ENCODE results near the gene AHCYL1.

Gene AHCYL1

DNA sequence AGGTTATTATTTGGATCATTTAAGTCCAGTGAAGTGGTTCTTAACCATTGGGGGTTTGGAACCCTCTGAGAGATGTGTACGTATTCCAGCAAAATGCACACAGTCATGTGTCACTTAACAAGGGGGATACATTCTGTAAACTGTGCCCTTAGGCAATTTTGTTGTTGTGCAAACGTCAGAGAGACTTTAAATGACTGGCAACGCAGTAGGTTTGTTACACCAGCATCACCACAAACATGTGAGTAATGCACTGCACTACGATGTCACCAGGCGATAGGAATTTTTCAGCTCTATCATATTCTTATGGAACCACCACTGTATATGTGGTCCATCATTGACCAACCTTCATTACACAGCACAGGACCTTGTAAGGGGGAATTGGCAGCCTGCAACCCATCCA lies 11.9 kb downstream of the AHCYL1 start:
- Histone ChIP-seq H3K9me3 (no peaks in the 10 kb centered on the region), H3K36me3 (peaks cover 7% of the 10 kb centered on the region), H3K4me1 (no peaks in the 10 kb centered on the region), H3K27me3 (no peaks in the 10 kb centered on the region), H3K4me3 (ENCODE audit: low read depth, low read length) (no peak overlapping the region)
- DNase-seq: no peak
- TF ChIP-seq, protein P1, sequence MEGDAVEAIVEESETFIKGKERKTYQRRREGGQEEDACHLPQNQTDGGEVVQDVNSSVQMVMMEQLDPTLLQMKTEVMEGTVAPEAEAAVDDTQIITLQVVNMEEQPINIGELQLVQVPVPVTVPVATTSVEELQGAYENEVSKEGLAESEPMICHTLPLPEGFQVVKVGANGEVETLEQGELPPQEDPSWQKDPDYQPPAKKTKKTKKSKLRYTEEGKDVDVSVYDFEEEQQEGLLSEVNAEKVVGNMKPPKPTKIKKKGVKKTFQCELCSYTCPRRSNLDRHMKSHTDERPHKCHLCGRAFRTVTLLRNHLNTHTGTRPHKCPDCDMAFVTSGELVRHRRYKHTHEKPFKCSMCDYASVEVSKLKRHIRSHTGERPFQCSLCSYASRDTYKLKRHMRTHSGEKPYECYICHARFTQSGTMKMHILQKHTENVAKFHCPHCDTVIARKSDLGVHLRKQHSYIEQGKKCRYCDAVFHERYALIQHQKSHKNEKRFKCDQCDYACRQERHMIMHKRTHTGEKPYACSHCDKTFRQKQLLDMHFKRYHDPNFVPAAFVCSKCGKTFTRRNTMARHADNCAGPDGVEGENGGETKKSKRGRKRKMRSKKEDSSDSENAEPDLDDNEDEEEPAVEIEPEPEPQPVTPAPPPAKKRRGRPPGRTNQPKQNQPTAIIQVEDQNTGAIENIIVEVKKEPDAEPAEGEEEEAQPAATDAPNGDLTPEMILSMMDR (IDR thresholded peaks at IDR 0.05; ENCODE audit: low read depth, low read length): no peak

DNA sequence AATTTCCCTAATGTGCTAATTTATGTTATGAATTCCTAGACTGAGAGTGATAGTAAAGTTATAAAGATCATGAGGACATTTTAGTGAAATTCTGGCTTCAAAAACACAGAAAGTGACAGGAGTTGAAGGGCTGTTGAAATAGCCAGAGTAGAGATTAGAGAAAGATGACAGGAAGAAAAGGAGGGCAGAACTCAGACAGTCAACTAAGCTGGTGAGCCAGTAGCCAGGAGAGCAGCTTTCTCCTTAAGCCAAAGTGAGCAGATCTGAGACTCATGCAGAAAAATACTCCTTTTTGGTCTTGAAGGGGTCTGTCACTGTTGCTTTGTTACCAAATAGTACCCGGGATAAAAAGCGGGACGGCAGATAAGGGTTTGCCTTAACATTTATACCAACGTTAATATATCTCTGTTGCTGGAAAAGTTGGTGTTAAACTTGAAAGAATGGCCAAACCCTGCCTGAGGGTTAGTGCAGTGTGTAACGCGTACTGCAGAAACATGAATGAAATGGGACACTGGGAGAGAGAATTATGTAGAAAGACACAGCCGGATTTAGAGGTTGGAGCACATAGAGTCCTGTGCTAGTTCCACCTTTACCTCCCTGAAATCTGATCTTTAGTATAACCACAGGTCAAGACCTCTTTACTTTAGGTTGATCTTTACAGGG lies 12.8 kb downstream of the AHCYL1 start:
- H3K36me3 ChIP-seq: peaks cover 10% of the 10 kb centered on the region
- no peak overlapping the region for H3K4me3 ChIP-seq (ENCODE audit: low read depth, low read length)
- H3K9me3 ChIP-seq: no peaks in the 10 kb centered on the region
- no peak for DNase-seq
- H3K27me3 ChIP-seq: no peaks in the 10 kb centered on the region
- H3K4me1 ChIP-seq: no peaks in the 10 kb centered on the region
- TF ChIP-seq, protein P1 (IDR thresholded peaks at IDR 0.05; ENCODE audit: low read depth, low read length): no peak

DNA sequence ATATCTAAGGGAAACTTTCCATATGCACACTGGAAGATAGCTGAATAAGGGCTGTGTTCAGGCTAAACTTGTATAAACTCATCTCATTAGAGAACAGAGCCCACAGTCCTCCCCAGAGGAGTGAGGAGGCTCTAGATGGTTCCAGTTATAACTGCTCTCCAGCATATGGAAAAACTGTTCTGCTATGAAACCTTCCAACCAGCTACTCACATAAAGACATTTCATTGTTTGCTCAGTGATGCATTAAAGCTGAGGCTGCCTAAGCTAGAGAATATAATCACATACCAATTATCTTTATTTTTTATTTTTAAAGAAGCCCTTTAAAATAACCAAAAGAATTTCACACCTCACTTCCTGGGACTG lies 13.3 kb downstream of the AHCYL1 start:
- peaks cover 10% of the 10 kb centered on the region for H3K36me3 ChIP-seq
- no peaks in the 10 kb centered on the region for H3K4me1 ChIP-seq
- no peak overlapping the region for H3K4me3 ChIP-seq (ENCODE audit: low read depth, low read length)
- TF ChIP-seq, protein P1 (IDR thresholded peaks at IDR 0.05; ENCODE audit: low read depth, low read length): no peak
- H3K9me3 ChIP-seq: no peaks in the 10 kb centered on the region
- DNase-seq: no peak
- no peaks in the 10 kb centered on the region for H3K27me3 ChIP-seq

DNA sequence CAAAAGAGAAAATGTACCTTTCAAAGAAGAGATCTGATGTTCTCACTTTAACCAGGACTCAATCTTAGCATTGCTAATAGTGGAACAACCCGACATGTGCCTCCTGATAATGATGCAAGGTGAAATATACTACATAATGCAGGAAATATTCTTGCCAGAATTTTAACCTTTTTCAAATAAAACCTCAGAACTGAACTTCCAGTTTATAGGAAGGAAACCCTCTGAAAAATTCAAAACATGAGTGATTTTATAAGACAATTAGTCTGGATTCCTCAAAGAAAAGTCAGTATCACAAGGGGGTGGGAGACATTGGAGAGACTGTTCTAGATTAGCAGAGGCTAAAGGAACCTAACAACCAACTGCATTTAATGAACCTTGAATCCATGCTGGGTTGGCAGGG lies 18.1 kb downstream of the AHCYL1 start:
- Histone ChIP-seq H3K36me3 (0 out of 2 replicates have a peak, but pooled peaks cover 3% of the 10 kb centered on the region), H3K9me3 (no peaks in the 10 kb centered on the region), H3K4me3 (ENCODE audit: low read depth, low read length) (no peak overlapping the region), H3K27me3 (no peaks in the 10 kb centered on the region), H3K4me1 (peaks cover 25% of the 10 kb centered on the region)
- TF ChIP-seq, protein P1 (IDR thresholded peaks at IDR 0.05; ENCODE audit: low read depth, low read length): no peak
- no peak for DNase-seq

DNA sequence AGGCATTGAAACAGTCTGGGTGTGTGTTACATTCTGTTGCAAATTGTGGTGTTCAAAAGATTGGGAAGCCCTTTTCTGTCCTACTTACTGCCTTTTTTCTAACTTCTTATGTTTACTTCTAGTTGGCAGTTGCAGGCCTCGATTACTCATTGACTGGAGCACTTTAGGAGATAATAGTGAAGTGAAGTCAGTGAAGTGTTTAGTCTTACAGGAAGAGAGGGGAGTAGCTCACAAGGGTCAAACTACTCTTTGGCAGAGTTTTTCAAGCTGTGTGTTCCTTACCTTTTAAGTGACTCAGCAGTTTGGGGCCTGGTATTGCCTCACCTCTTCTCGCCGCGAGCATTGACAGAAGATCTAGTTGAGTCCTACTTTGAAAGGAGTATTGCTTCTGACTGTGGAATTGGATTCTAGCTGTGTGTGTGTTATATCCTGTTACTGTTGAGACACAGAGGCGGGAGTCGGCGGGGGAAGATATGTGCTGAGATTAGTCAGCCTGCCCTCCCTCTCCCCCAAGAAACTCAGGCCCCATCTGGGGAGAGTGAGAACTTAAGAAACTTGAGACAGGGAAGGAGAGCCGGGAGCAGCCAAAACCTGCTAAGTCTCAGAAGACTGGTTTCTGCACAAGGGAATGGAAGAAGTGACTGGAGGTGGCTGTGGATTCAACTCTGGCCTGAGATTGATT lies 19.3 kb downstream of the AHCYL1 start:
- TF ChIP-seq, protein P1 (IDR thresholded peaks at IDR 0.05; ENCODE audit: low read depth, low read length): no peak
- 0 out of 2 replicates have a peak, but pooled peaks cover 3% of the 10 kb centered on the region for H3K36me3 ChIP-seq
- H3K9me3 ChIP-seq: no peaks in the 10 kb centered on the region
- no peak overlapping the region for H3K4me3 ChIP-seq (ENCODE audit: low read depth, low read length)
- DNase-seq: no peak
- H3K4me1 ChIP-seq: peaks cover 25% of the 10 kb centered on the region
- H3K27me3 ChIP-seq: no peaks in the 10 kb centered on the region

DNA sequence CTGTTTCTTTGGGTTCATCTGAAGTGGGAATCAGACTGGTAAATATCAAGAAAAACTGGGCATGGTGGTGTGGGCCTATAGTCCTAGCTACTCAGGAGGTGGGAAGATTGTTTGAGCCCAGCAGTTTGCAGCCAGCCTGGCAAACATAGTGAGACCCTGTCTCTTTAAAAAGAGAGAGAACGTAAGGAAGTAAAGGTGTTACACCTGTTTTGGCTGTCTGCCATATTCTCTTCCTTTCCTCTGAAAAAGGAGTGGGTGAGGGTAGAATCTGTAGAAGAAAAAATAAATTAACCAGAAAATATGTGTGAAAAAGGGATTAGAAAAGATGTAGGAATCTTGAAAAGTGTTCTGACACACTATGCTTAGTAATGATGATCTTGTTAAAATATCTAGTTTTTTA lies 20.0 kb downstream of the AHCYL1 start:
- Histone ChIP-seq H3K4me1 (peaks cover 25% of the 10 kb centered on the region), H3K36me3 (peaks cover 9% of the 10 kb centered on the region; the same call in 1 of the 2 replicates), H3K9me3 (no peaks in the 10 kb centered on the region), H3K4me3 (ENCODE audit: low read depth, low read length) (no peak overlapping the region), H3K27me3 (no peaks in the 10 kb centered on the region)
- TF ChIP-seq, protein P1 (IDR thresholded peaks at IDR 0.05; ENCODE audit: low read depth, low read length): no peak
- DNase-seq: no peak

Data from BE2C (cell line).